ENCODE data around the gene PDCD1LG2. TPM values are rescaled to one million over a fixed set of nuclear protein-coding genes. Genes with fewer than 3 reads are reported as not detected.
"Not testable (repeated sequence)": the region's sequence is repeated elsewhere in the genome, so short reads cannot be mapped to it uniquely, and the experiment has no call there.

The PDCD1LG2 gene
- total RNA-seq, 4 donors from 2014 or later, result 0.49 to 2.2 (median 0.99) TPM

DNA sequence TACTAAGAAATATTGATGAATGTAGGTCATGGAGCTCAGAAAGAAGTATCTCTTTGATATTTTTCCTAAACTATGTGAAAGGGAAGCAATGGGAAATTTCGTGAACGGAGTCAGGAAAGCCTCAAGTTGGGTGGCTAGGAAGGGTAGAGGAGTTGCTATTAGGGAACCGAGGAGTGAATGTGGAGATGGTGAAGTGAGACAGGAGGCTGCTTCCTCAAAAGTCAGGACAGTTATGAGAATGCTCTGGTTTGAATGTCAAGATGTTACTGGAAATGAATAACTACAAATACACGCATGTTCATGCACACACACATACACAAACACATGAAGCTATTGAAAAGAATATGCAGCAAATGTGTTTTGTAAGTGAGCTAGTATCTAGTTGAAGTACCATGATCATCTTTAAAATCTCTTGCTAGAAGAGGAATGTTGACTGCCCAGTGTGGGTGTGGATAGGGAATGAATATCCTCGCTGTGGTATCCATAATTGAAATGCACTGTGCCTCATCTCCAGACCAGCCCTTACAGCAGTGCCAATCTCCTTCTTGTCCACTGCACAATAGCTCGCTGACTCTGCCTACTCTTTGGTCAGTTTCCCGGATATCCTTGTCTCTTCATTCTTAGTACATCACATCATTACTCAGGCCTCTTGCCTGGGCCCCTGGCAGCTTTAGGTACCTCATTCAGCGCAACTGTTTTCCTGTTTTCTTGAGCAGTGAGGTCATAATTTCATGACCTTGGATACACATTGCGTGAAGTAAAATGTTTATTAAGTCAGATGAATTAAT is 21.9 kb upstream of the PDCD1LG2 start:
- TF ChIP-seq POLR2A (IDR thresholded peaks at IDR 0.05) (no peak), EP300 (IDR thresholded peaks at IDR 0.05) (no peak), POLR2AphosphoS5 (IDR thresholded peaks at IDR 0.05) (no peak)
- TF ChIP-seq, protein P1, sequence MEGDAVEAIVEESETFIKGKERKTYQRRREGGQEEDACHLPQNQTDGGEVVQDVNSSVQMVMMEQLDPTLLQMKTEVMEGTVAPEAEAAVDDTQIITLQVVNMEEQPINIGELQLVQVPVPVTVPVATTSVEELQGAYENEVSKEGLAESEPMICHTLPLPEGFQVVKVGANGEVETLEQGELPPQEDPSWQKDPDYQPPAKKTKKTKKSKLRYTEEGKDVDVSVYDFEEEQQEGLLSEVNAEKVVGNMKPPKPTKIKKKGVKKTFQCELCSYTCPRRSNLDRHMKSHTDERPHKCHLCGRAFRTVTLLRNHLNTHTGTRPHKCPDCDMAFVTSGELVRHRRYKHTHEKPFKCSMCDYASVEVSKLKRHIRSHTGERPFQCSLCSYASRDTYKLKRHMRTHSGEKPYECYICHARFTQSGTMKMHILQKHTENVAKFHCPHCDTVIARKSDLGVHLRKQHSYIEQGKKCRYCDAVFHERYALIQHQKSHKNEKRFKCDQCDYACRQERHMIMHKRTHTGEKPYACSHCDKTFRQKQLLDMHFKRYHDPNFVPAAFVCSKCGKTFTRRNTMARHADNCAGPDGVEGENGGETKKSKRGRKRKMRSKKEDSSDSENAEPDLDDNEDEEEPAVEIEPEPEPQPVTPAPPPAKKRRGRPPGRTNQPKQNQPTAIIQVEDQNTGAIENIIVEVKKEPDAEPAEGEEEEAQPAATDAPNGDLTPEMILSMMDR (IDR thresholded peaks at IDR 0.05), result no peak
- Histone ChIP-seq H3K27me3 (no peaks in the 10 kb centered on the region), H3K4me3 (no peak overlapping the region), H3K4me1 (no peaks in the 10 kb centered on the region), H3K36me3 (no peaks in the 10 kb centered on the region), H3K9me3 (no peaks in the 10 kb centered on the region), H3K27ac (no peak overlapping the region)
- no peak for DNase-seq (ENCODE audit: low spot score in 2 of 2)
- WGBS, result 87% methylated on average over 9 of the region's 9 CpGs

GRCh38 chr9:5489630-5490490 is 20.5 kb upstream of the PDCD1LG2 start:
- H3K36me3 ChIP-seq, result no peaks in the 10 kb centered on the region
- no peak overlapping the region for H3K4me3 ChIP-seq
- no peaks in the 10 kb centered on the region for H3K27me3 ChIP-seq
- DNase-seq (ENCODE audit: low spot score in 2 of 2), result no peak
- no peak for TF ChIP-seq POLR2A (IDR thresholded peaks at IDR 0.05)
- TF ChIP-seq POLR2AphosphoS5 (IDR thresholded peaks at IDR 0.05), result no peak
- TF ChIP-seq, protein P1 (IDR thresholded peaks at IDR 0.05), result no peak
- TF ChIP-seq EP300 (IDR thresholded peaks at IDR 0.05), result no peak
- no peaks in the 10 kb centered on the region for H3K9me3 ChIP-seq
- H3K27ac ChIP-seq, result no peak overlapping the region
- WGBS, result 87% methylated on average over 9 of the region's 9 CpGs
- H3K4me1 ChIP-seq, result no peaks in the 10 kb centered on the region

GRCh38 chr9:5492965-5493678 is 17.2 kb upstream of the PDCD1LG2 start:
- Histone ChIP-seq H3K4me1 (no peaks in the 10 kb centered on the region), H3K27ac (no peak overlapping the region), H3K36me3 (no peaks in the 10 kb centered on the region), H3K27me3 (no peaks in the 10 kb centered on the region), H3K4me3 (no peak overlapping the region), H3K9me3 (no peaks in the 10 kb centered on the region)
- DNase-seq (ENCODE audit: low spot score in 2 of 2), result no peak
- TF ChIP-seq POLR2AphosphoS5 (IDR thresholded peaks at IDR 0.05) (no peak), EP300 (IDR thresholded peaks at IDR 0.05) (no peak), POLR2A (IDR thresholded peaks at IDR 0.05) (no peak)
- TF ChIP-seq, protein P1 (IDR thresholded peaks at IDR 0.05), result no peak
- WGBS, result 90% methylated on average over 1 of the region's 1 CpG

- Histone ChIP-seq H3K27me3 (no peaks in the 10 kb centered on the region), H3K4me1 (no peaks in the 10 kb centered on the region), H3K4me3 (no peak overlapping the region), H3K36me3 (no peaks in the 10 kb centered on the region), H3K27ac (no peak overlapping the region), H3K9me3 (no peaks in the 10 kb centered on the region)
- WGBS, result 69% methylated on average over 8 of the region's 8 CpGs
- TF ChIP-seq POLR2A (IDR thresholded peaks at IDR 0.05), result no peak
- no peak for TF ChIP-seq EP300 (IDR thresholded peaks at IDR 0.05)
- TF ChIP-seq, protein P1 (IDR thresholded peaks at IDR 0.05), result no peak
- TF ChIP-seq POLR2AphosphoS5 (IDR thresholded peaks at IDR 0.05), result no peak
- no peak for DNase-seq (ENCODE audit: low spot score in 2 of 2)
Observed at GRCh38 chr9:5493679-5494511, 16.4 kb upstream of the PDCD1LG2 start.

DNA sequence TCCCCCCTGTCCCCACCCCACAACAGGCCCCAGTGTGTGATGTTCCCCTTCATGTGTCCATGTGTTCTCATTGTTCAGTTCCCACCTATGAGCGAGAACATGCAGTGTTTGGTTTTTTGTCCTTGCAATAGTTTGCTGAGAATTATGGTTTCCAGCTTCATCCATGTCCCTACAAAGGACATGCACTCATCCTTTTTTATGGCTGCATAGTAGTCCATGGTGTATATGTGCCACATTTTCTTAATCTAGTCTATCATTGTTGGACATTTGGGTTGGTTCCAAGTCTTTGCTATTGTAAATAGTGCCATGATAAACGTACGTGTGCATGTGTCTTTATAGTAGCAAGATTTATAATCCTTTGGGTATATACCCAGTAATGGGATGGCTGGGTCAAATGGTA is 15.6 kb upstream of the PDCD1LG2 start:
- H3K27ac ChIP-seq; H3K4me1 ChIP-seq; DNase-seq (ENCODE audit: low spot score in 2 of 2); H3K4me3 ChIP-seq; H3K36me3 ChIP-seq; H3K9me3 ChIP-seq; H3K27me3 ChIP-seq: not testable (repeated sequence)
- 75% methylated on average over 3 of the region's 3 CpGs for WGBS
